HL-60/S4 treated with retinoic acid at 250 ng/mL for 4 days and 3 days (cell line): ENCODE measurements around the gene MYH10.
"Not testable (repeated sequence)": the region's sequence is repeated elsewhere in the genome, so short reads cannot be mapped to it uniquely, and the experiment has no call there.

Experiments used
- in situ Hi-C: fragments of 300-500 bp; cut with MboI; formaldehyde crosslinking; loops from 2 replicates; pipeline ENCODE4 v1.7.0; 2022; ENCODE audit warnings: low sequenced_read_pairs

MYH10 gene

DNA sequence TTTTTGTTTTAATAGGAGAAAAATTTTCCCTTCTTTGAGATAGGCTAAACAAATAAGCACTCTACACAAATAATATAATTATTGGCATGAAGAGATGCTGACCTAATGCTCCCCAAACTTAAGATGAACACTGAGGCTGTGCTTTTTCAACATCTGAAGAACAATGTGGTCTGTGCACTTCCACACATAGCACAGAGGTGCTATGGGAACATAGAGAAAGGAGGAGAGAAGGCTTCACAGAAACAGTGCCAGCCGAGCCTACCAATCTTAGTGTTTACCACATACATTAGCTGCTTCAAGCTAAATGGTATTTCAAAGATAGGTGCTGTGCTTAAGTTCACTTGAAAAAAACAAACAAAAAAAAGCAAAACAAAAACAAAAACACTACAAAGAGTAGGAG is 72.4 kb downstream of the MYH10 start:
- in situ Hi-C loops: no loop called here

DNA sequence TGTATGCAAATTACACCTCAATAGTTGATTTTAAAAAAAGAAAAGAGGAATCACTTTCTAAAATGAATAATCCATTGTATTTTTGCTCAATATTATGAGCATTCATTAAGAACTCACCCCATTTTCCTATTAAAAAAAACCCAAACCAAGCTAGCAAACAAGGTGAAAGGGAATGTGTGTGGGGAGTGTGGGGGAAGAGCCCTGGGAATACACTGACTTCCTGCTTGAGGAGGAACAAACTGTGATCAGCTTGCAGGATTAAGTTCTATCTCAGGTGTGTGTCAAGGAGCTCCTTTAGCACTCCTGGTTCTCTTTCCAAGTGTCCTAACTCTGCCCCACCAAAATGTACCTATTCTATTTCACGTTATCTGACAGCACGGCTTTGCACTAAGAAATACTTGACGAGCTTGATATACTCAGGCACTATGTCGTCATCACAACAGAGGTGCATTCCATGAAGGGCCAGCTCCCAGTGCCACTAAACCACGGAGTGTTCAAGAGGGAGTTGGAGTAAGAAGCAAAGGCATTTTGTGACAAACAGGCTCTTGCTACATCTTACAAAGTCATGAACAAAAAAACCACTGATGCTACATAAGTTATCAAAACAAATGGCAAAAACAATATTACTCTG is 73.2 kb downstream of the MYH10 start:
- in situ Hi-C loops: no loop called here

DNA sequence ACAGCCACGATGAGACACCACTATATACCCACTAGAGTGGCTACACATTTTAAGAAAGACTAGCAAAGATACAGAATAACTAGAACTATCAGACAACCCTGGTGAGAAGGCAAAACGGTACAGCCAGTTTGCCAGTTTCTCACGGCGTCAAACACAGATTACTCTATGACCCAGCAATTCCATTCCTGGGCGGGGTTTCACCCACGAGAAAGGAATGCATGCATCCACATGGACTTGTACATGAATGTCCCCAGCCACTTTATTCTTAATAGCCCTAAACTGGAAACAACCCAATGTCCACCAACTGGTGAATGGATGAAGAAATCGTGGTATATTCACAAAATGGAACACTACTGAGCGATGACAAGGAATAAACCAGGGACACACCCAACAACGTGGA is 74.5 kb downstream of the MYH10 start:
- in situ Hi-C loops: no loop called here

DNA sequence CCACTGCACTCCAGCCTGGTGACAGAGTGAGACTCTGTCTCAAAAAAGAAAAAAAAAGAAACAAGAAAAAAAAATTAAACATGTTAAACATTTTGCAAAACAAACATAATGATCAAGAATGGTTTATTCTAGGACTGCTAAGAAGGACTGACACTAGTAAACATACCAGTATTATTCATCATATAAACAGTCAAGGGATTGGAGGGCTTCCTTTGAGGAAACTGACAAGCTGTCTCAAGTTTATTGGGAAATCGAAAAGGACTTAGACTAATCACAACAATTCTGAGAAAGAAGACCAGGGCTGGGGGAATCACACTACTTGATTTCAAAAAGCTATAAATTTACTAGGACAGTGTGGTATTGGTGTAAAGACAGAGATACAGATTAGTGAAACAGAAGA is 75.5 kb downstream of the MYH10 start:
- in situ Hi-C loops: no loop called here

DNA sequence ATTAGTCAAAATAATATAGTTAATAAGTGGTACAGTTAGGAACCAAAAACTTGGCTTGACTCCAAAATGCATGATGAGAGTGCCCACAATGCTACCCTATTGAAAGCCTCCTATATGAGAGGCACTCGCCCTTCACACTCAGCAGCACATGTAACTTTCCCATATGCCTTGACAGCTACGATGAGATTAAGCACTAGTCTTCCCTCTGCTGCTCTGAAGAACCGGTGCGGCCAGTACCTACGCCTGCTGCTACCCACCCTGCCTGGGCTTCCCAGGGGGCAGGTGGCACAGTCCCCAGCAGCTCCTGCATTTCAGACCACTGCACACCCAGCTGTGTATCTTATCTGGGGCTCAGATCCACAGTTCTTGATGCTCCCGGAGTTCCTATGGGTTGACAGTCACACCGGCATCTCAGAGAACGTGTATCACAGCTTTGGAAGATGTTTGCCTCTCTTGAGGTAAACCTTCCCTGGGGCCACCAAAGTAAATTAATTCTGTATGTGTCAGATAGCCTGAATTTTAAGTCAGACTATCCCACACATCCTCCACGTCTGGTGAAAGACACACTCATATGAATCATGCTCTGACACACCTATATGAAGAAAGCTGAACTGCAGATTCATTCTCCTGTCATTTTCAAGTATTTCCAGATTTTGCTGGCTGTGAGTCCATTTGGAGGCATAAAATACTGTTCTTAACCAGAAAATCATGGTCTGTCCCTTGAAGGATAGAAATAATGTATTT is 77.8 kb downstream of the MYH10 start:
- in situ Hi-C loops: no loop called here

DNA sequence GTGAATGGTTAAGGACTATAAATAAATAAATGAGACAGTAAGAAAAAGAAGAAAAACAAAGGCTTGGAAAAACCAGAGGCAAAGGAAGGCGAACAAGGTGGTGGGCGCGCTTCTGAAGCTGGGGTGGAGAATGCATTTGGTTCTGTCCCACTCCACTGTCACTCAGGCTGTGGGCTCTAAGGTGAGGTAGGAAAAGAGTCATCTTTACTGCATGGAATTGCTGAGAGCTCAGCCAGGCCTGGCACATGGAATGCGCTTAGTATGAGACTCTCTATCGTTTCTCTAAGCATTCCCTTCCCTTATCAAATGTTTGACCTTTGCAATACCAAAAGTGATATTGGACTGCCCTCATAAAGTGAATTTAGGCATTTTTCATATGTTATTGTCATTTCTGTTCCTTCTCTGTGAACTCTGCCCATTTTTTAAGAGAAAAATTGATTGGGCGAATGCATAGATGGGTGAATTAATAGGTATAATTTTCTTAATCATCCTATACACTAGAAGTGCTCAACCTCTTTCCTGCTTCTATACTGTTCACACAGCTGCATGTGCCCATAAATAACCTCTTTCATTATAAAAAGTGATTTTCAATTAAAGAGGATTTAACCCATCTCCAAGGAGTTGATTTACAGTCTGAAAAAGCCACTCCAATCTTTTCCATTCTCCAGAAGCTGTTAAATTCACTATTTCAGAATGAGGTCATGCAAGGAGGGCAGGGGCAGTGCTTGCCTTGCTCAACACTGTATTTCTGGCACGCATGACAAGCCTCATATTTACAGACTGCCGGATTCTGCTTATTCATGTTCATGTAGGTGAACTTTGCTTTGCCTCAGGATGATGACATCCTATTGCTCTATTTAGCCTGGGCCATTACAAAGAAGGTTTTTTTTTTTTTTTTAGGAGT is 87.7 kb downstream of the MYH10 start:
- in situ Hi-C loops: no loop called here

DNA sequence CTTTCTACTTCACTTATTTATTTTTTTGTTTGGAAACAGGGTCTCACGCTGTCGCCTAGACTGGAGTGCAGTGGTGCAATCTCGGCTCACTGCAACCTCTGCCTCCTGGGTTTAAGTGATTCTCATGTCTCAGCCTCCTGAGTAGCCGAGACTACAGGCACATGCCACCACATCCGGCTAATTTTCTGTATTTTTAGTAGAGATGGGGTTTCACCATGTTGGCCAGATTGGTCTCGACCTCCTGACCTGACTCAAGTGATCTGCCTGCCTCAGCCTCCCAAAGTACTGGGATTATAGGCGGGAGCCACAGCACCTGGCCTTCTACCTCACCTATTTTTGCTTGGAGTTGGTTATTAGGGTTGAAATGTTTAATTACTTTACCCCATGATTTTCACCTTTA is 90.5 kb downstream of the MYH10 start:
- in situ Hi-C loops: not testable (repeated sequence)

DNA sequence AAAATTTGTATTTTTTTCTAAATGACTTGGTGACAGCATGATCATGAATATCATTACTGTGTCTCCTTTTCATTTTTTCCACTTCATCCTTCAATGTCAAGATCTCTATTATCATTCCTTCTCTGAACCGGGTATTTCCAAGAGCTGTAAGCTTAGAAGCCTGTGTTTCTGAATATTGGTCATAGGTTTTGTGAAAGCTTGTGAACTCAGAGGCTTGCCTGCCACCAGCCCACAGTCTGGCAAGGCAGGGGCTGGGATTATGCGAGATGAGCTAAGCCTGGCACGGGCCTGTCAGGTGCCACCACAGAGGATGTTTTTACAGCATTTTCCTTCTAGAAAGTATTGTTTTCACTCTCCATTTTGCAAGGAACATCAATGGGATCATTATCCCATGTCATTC is 92.8 kb downstream of the MYH10 start:
- in situ Hi-C loops: no loop called here

DNA sequence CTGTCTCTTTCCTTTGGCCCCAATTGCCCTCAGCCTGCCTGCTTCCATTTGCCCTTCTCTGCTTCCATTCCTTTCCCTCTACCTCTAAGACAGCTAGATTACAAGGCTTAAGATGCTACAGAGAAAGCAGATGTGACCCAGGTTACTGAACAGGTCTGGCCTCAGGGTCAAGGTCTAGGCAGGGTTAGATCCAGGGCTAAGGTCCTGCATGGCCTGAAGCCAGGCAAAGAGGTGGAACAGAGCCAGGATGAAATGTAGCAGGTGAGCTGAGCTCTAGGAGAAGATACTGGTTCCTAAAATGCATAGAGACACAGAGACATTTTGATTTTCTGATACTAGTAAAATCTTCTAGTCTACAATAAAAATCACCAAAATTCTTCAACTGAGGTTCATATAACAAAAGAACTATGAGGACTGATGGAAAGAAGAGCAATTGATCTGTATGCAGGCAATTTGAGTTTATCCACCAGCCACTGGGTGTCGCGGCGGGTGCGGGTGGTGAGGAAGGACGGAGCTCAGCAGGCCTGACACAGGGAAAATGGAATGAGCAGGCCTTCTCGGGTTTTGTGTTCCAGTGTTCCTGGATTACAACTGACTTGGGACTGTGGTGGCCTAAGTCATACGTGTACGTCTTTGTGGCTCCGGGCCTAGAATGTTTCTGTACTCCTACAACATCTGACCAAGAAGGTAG is 95.9 kb downstream of the MYH10 start:
- in situ Hi-C loops: no loop called here

DNA sequence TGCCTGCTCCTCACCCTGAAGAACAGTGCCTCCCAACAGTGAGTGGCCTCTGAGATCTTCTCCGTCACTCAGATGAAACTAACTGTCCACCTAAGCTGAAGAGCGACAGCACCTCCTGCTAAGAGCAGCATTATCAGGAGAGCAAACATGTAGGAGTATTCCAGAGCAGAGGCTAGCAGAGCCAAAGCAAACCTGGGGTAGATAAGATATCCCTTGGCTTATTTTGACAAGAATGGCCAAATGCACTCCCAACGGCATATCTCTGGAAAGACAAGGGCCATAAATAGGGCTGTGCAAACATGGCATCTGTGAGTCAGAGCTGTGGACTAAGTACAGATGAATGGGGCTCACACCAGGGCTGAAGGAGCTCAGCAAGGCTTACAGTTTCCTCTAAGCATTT is 98.5 kb downstream of the MYH10 start:
- in situ Hi-C loops: no loop called here

DNA sequence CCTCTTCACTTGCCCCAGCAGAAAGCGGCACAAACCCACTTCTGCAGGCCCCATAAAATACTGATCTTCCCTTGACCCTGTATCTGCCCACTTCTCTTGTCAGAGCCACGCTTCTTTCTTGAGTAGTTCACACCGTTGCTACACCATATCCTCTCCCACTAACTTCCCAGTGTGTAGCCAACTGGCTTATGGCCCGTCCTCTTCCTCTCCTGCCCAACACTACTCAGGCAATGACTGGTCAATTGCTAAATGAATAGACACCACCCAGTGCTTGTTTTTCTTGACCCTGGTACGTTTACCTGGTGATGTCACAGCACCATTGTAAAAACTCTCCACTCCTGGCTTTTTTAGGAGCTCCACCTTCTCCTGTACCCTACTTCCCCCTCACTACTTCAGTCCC is 107.9 kb downstream of the MYH10 start:
- in situ Hi-C loops: no loop called here

DNA sequence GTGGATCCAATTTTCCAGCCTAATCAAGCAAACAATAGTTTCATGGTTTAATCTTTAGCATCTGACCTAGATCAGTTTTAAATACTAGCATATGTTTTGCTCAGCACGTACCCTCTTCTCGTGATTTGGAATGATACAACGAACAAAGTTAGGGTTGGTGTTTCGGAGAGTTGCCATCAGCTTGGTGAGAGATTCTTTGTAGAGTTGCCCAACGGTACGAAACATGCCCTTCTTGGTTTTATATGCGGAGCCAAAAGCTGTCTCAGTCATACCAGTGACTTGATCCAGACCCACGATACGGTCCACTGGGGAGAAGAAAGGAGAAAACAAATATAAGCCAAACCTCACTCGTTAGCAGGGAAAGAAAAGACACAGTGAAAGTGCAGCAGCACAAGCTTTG is 109.5 kb downstream of the MYH10 start:
- in situ Hi-C loops: no loop called here

DNA sequence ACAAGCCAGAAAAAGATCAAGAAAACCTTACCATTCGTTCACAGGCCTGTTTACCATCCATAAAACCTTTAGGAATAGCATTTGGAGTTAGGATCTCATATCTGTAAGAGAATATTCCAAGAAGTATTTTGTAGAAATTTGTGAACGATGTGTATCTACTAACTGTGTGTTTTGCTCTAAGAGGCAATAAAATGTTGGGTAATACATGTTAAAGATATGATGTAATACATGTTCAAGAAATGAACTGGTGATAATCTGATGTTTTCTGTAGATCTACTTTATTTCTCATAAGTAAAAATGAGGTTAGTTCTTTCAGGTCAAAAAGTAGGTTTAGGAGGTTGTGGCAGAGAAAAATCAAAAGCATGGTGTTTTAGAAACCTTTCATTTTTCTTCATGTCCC is 111.7 kb downstream of the MYH10 start:
- in situ Hi-C loops: no loop called here

DNA sequence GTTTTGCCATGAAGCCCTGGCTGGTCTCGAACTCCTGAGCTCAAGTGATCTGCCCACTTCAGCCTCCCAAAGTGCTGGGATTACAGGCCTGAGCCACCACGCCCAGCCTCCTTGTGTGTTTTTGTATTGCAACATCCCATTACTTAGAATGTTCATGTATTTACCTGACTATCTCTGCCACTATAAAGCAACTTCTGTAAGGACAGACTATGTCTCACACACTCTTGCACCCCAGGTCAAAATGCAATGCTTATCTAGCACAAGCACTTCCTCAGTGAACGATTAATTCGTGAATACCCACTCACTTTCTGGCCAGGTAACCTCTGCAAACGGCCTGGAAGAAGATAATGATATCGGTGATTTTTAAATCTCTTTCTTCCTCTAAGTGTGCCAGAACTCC is 112.2 kb downstream of the MYH10 start:
- in situ Hi-C loops: no loop called here

DNA sequence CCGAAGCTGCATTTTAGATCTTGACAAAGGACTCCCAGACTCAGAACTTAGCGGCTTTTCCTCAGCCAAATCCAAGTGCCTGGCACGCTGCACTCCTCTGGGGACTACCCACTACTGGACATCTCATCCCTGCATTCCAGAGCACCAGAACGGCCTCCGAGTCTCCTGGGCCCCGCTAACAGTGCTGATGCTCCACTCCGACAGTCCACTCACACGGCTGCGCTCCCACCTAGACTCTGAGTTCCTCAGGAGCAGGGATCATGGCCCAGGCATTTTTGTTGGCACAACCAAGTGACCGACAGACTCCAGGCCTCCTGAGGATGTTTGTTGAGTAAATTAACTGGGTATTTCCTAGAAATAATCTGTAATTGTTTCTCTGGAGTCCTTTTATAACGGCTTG is 115.7 kb downstream of the MYH10 start:
- in situ Hi-C loops: no loop called here

DNA sequence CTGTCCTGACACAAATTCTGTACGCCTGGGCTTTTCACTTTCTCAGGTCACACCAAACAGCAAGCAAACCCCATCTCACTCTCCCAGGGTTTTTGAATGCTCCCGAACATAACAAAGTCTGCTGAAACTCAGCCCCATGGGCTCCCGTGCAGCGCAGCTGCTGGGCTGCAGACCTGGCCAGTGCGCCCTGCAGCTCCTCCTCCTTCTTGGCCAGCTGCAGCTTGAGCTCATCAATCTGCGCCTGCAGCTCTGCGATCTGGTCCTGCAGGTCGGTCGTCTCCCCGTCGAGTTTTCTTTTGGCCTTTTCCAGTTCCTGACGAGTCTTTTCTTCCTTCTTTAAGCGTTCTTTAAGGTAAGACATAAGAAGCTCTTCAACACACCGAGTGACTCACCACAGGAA is 124.4 kb downstream of the MYH10 start:
- in situ Hi-C loops: no loop called here

DNA sequence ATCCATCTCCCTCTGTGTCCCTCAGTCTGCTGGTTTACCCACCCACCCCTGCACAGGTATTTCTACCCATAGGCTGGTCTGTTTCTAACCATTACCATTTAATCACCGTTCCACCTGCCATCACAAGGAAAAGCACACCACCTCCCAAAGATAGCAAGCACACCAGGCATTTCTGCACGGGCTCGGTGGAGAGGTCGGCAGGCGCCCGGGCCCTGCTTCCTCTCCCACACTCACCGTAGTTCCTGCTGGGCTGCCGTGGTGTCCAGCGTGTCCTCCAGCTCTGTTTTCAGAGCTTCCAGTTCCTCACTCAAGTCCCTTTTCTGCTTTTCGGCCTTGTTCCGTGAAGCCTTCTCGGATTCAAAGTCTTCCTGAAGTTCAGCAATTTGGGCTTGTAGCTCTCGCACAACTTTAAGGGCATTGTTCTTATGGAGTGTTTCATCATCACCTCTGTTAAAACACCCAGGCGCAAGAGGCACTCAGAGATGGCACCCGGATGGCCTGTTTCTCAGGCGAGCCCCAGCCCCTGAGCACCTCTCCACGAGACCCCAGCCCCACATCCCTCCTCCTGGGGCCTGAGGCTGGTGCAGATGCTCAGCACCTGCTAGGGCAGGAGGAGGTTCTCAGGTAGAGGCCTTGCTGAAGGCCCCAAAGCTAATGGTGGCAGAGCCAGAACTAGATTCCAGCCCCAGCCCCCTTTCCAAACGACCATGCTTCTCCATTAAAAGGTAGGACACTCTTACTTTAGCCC is 125.9 kb downstream of the MYH10 start:
- in situ Hi-C loops: no loop called here

DNA sequence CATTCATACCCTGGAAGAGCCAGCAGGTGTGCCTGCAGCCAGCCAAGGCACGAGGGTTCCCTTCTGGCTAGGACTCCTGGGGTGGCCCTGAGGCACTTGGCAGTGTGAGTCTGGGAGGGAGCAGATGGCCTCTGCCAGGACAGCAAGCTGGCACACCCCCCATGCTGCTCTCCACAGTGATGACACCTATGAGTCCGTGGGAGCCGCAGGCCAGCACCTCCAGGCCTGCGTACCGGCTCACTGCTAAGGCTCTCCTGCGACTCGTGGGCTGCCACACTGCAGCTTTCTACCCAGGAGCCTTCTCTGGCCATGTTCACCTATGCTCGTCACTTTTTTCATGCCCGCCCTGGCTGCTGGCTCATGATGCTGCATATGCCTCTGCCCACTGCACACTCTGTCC is 126.7 kb downstream of the MYH10 start:
- in situ Hi-C loops: no loop called here

DNA sequence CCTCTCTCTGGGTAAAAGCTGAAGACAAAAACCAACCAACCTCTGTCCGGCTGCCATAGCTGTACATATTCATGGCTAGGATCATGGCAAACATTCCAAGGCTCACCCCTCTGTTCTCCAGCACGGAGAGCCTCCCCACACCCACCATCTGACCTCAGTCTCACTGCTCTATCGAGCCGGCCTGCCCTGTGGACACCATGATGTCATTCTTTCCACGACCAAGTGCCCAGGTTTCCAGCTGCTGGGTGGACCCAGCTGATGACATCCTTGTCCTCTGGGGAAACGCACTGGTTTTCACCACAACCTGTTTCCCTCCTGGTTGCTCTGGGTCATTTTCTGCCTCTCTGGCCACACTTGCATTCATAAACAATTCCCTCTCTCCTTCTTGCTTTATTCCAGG is 127.2 kb downstream of the MYH10 start:
- in situ Hi-C loops: no loop called here

DNA sequence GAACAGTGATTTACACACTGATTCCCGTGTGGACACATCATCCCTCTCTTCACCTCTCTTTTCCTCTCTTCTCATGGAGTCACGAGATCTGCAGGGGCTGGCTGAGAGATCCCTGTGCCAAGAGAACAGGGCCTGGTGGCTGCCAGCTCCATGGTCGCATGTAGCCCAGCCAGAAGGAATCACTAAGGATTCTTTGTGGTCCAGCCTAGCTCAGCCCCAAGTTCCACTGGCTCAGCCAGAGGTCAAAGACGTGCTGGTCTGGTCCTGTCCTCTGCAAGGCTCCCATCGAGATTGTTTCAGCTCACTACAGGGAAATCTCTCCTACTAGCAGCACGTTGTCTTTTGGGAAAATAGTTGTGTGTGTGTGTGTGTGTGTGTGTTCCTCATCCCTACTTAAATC is 128.4 kb downstream of the MYH10 start:
- in situ Hi-C loops: no loop called here

DNA sequence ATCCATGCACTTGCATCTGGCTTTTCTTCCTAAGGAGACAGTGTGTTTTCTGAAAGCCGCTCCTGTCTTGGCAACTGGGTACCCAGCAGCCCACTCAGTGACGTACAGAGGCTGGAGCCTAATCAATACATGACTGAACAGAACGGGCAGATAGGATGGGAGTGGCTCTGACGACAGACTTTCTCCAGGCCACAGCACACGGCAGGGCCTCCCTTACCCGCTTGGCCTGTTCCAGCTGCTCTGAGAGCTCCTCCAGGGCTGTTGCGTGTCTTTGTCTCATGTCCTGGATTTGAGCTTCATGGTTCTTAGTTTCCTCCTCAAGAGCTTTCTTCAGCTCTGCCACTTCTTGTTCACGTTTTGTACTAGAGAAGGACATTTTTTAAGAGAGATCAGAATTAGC is 129.9 kb downstream of the MYH10 start:
- in situ Hi-C loops: no loop called here
